WTC11 (cell line): ENCODE data around the gene RAB11FIP3.

Source experiments
- IRF2 ChIP-seq: sonication (generic); formaldehyde crosslinking; IDR thresholded peaks from 2 replicates; pipeline ENCODE4 v1.8.0; 2022; ENCODE audit warnings: low read depth, missing genetic modification reagents, borderline replicate concordance
- JUN ChIP-seq: sonication (generic); formaldehyde crosslinking; IDR thresholded peaks from 2 replicates; pipeline ENCODE4 v1.8.0; 2023; ENCODE audit warnings: mild to moderate bottlenecking, missing genetic modification reagents
- NR2C2 ChIP-seq: sonication (generic); formaldehyde crosslinking; IDR thresholded peaks from 2 replicates; pipeline ENCODE4 v1.8.0; 2022; ENCODE audit warnings: mild to moderate bottlenecking, missing genetic modification reagents
- NR3C1 ChIP-seq: sonication (generic); formaldehyde crosslinking; conservative IDR thresholded peaks from 2 replicates; pipeline ENCODE4 v1.8.1; 2023; ENCODE audit warnings: low read depth, mild to moderate bottlenecking, missing genetic modification reagents
- TEAD4 ChIP-seq: sonication (generic); formaldehyde crosslinking; IDR thresholded peaks from 2 replicates; pipeline ENCODE4 v1.8.0; 2022; ENCODE audit warnings: mild to moderate bottlenecking, missing genetic modification reagents
- ZNF121 ChIP-seq: sonication (generic); formaldehyde crosslinking; IDR thresholded peaks from 2 replicates; pipeline ENCODE4 v1.8.0; 2023; ENCODE audit warnings: missing genetic modification reagents
- TF ChIP-seq, protein P1 (sequence below): sonication (generic); formaldehyde crosslinking; IDR thresholded peaks from 2 replicates; pipeline ENCODE4 v1.8.0; 2022; ENCODE audit warnings: missing genetic modification reagents
- TF ChIP-seq, protein P2 (sequence below): sonication (generic); formaldehyde crosslinking; IDR thresholded peaks from 2 replicates; pipeline ENCODE4 v1.8.1; 2023; ENCODE audit warnings: mild to moderate bottlenecking, missing genetic modification reagents, moderate library complexity
- TF ChIP-seq, protein P3 (sequence below): fragments of 200-600 bp; IDR thresholded peaks from 2 replicates; pipeline ENCODE4 v1.8.0; 2022; ENCODE audit warnings: antibody characterized with exemption
- TF ChIP-seq, protein P4 (sequence below): sonication (generic); formaldehyde crosslinking; IDR thresholded peaks from 2 replicates; pipeline ENCODE4 v1.8.0; 2022; ENCODE audit warnings: mild to moderate bottlenecking, missing genetic modification reagents

DNA sequence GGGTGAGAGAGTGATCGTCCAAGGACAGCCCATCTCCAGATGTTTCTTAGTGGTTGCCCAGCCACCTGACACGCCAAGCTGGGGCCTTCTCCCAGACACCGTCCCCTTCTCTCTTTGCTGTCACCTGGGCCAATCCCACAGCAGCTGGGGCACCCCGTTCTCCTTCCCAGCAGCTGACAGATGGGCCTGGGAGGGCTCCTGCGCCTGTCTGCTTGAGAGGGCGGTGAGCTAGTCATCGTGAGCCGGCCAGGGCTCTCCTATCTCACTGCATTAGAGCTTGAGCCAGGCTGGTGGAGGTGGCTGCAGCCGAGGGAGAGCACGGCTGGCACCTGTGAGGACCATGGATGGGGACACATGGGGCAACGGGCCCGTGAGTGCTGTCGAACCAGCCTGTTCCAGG lies 41.2 kb downstream of the RAB11FIP3 start:
- TF ChIP-seq ZNF121 (CRISPR knock-in tag) (no peak), NR3C1 (CRISPR knock-in tag) (no peak), JUN (CRISPR knock-in tag) (no peak), TEAD4 (CRISPR knock-in tag) (no peak), IRF2 (CRISPR knock-in tag) (no peak), NR2C2 (CRISPR knock-in tag) (no peak)
- TF ChIP-seq, protein P1, sequence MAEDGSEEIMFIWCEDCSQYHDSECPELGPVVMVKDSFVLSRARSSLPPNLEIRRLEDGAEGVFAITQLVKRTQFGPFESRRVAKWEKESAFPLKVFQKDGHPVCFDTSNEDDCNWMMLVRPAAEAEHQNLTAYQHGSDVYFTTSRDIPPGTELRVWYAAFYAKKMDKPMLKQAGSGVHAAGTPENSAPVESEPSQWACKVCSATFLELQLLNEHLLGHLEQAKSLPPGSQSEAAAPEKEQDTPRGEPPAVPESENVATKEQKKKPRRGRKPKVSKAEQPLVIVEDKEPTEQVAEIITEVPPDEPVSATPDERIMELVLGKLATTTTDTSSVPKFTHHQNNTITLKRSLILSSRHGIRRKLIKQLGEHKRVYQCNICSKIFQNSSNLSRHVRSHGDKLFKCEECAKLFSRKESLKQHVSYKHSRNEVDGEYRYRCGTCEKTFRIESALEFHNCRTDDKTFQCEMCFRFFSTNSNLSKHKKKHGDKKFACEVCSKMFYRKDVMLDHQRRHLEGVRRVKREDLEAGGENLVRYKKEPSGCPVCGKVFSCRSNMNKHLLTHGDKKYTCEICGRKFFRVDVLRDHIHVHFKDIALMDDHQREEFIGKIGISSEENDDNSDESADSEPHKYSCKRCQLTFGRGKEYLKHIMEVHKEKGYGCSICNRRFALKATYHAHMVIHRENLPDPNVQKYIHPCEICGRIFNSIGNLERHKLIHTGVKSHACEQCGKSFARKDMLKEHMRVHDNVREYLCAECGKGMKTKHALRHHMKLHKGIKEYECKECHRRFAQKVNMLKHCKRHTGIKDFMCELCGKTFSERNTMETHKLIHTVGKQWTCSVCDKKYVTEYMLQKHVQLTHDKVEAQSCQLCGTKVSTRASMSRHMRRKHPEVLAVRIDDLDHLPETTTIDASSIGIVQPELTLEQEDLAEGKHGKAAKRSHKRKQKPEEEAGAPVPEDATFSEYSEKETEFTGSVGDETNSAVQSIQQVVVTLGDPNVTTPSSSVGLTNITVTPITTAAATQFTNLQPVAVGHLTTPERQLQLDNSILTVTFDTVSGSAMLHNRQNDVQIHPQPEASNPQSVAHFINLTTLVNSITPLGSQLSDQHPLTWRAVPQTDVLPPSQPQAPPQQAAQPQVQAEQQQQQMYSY (CRISPR knock-in tag): no peak
- TF ChIP-seq, protein P2, sequence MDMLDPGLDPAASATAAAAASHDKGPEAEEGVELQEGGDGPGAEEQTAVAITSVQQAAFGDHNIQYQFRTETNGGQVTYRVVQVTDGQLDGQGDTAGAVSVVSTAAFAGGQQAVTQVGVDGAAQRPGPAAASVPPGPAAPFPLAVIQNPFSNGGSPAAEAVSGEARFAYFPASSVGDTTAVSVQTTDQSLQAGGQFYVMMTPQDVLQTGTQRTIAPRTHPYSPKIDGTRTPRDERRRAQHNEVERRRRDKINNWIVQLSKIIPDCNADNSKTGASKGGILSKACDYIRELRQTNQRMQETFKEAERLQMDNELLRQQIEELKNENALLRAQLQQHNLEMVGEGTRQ (CRISPR knock-in tag): no peak
- TF ChIP-seq, protein P3, sequence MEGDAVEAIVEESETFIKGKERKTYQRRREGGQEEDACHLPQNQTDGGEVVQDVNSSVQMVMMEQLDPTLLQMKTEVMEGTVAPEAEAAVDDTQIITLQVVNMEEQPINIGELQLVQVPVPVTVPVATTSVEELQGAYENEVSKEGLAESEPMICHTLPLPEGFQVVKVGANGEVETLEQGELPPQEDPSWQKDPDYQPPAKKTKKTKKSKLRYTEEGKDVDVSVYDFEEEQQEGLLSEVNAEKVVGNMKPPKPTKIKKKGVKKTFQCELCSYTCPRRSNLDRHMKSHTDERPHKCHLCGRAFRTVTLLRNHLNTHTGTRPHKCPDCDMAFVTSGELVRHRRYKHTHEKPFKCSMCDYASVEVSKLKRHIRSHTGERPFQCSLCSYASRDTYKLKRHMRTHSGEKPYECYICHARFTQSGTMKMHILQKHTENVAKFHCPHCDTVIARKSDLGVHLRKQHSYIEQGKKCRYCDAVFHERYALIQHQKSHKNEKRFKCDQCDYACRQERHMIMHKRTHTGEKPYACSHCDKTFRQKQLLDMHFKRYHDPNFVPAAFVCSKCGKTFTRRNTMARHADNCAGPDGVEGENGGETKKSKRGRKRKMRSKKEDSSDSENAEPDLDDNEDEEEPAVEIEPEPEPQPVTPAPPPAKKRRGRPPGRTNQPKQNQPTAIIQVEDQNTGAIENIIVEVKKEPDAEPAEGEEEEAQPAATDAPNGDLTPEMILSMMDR: no peak
- TF ChIP-seq, protein P4, sequence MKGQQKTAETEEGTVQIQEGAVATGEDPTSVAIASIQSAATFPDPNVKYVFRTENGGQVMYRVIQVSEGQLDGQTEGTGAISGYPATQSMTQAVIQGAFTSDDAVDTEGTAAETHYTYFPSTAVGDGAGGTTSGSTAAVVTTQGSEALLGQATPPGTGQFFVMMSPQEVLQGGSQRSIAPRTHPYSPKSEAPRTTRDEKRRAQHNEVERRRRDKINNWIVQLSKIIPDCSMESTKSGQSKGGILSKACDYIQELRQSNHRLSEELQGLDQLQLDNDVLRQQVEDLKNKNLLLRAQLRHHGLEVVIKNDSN: no peak
